Hepatocyte (in vitro differentiated cells): Measurements from ENCODE around the gene USE1.

ENCODE experiments used
- CTCF ChIP-seq: fragments of 200-600 bp; sonication (generic); IDR thresholded peaks from 2 replicates; pipeline ENCODE4 v1.5.1; 2016; ENCODE audit warnings: antibody characterized with exemption, mild to moderate bottlenecking; ENCODE audit not compliant: poor library complexity
- EZH2 ChIP-seq: fragments of 200-600 bp; sonication (generic); IDR thresholded peaks from 2 replicates; pipeline ENCODE4 v1.6.1; 2016; ENCODE audit warnings: antibody characterized with exemption, mild to moderate bottlenecking, borderline replicate concordance
- EZH2phosphoT487 ChIP-seq: fragments of 200-600 bp; sonication (generic); IDR thresholded peaks from one replicate; pipeline ENCODE4 v1.6.1; 2018; ENCODE audit warnings: antibody characterized with exemption, mild to moderate bottlenecking, low read depth, moderate library complexity; ENCODE audit not compliant: unreplicated experiment, severe bottlenecking

- no peak for TF ChIP-seq CTCF
- TF ChIP-seq EZH2 = no peak
- no peak for TF ChIP-seq EZH2phosphoT487
These were observed 42.4 kb upstream of the USE1 start for GRCh38 chr19:17172624-17173345.
